GM12865 (cell line): ENCODE measurements around the gene VDAC2.
A peak's percentile ranks its signal among the peaks of the same experiment; 100 is the strongest.

Experiments used
- DNase-seq: peaks from one replicate; pipeline ENCODE4 v3.0.0; 2010; ENCODE audit warnings: low read depth
- H3K4me3 ChIP-seq: 2 replicates; pipeline ENCODE4 v1.5.1; 2011; ENCODE audit warnings: mild to moderate bottlenecking, low read depth, low read length, control low read depth
- TF ChIP-seq, protein P1 (sequence below): IDR thresholded peaks from 2 replicates; pipeline ENCODE4 v1.5.1; 2011; ENCODE audit warnings: low read length, control low read depth, low read depth, inconsistent platforms; ENCODE audit not compliant: insufficient read depth; ENCODE audit errors: missing control alignments

The VDAC2 gene

DNA sequence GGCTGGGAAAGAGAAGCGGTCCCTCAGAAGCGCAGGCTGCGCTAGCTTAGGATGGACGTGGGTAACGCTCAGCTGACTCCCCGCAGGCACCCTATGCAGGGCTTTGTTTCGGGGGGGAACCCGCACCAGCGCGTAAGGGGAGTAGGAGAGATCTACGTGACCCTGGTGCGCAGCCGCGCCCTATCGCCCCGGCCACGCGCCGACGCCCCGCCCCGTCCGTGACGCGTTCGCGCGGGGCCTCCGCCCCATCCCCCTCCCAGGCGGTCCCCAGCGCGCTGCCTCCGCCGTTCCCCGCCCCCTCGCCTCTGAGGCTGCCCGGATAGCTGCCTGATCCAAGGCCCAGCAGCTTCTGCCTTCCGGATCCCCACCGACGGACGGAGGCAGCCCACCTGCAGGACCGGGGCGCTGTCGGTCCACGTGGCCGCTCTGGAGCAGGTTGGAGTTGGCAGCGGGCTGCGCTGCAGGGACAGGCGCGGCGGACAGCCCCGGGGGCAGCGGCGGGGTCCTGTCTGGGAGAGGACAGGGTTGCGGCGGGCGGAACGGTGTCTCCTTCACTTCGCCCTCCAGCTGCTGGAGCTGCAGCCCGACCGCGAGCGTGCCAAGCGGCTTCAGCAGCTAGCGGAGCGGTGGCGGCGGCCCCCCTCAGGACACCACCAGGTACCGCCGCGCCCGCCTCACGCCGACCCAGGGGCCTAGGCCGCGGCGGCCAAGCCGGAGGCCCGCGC lies at the start of gene VDAC2:
TSS of gene VDAC2 (plus strand) at position 515 of the 725 bp plus-strand sequence. CDS start 363 bp downstream, outside the sequence.
- peak within 1 kb of the TSS; percentile 79 for H3K4me3 ChIP-seq
- TF ChIP-seq, protein P1, sequence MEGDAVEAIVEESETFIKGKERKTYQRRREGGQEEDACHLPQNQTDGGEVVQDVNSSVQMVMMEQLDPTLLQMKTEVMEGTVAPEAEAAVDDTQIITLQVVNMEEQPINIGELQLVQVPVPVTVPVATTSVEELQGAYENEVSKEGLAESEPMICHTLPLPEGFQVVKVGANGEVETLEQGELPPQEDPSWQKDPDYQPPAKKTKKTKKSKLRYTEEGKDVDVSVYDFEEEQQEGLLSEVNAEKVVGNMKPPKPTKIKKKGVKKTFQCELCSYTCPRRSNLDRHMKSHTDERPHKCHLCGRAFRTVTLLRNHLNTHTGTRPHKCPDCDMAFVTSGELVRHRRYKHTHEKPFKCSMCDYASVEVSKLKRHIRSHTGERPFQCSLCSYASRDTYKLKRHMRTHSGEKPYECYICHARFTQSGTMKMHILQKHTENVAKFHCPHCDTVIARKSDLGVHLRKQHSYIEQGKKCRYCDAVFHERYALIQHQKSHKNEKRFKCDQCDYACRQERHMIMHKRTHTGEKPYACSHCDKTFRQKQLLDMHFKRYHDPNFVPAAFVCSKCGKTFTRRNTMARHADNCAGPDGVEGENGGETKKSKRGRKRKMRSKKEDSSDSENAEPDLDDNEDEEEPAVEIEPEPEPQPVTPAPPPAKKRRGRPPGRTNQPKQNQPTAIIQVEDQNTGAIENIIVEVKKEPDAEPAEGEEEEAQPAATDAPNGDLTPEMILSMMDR, result no peak
- DNase-seq, result peak; percentile 96

DNA sequence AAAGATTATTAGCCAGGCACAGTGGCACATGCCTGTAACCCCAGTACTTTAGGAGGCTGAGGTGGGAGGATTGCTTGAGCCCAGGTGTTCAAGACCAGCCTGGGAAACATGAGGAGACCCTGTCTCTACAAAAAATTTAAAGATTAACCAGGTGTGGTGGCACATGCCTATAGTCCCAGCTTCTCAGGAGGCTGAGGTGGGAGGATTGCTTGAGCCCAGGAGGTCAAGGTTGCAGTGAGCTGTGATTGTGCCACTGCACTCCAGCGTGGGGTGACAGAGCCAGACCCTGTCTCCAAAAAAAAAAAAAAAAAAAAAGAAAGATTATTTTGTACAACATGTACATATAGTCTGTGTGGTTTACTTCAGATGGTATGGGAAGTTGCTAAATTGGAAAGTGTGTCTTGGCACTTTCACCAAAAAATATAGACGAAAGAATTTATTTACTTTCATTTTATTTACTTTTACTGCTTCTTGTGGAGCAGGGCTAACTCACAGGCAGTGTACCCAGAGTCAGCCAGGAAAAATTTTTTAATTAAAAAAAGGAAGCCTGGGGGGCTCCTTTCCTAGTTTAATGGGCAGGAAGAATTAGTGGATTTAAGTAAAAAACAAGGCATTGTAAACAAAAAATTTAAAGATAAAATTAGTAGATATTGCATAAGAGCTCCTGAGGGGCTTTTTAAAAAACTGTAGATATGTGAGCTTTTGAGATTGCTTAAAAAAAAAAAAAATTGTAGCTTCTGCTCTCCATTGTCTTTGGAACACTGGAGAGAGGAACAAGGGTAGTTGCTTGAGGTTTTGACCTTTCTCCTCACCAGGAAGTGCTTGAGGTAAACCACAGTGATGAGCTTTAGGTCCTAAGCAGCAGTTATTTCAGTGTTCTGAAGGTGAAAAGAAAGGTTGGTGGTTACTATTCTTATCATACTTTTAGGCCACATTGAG lies 44.6 kb upstream of the VDAC2 start:
- DNase-seq, result peak; percentile 82
- TF ChIP-seq, protein P1, result no peak

GRCh38 chr10:75166623-75166972 lies 44.0 kb upstream of the VDAC2 start:
- peak overlapping the region; percentile 0; the same call in 1 of the 2 replicates for H3K4me3 ChIP-seq
- TF ChIP-seq, protein P1, result no peak
- peak; percentile 11 for DNase-seq

More for the DNA sequence above, 44.6 kb upstream of the VDAC2 start:
- H3K4me3 ChIP-seq, result no peak overlapping the region

- no peak overlapping the region for H3K4me3 ChIP-seq
- TF ChIP-seq, protein P1, result no peak
- DNase-seq, result no peak
Observed at GRCh38 chr10:75168275-75168674, 42.3 kb upstream of the VDAC2 start.

DNA sequence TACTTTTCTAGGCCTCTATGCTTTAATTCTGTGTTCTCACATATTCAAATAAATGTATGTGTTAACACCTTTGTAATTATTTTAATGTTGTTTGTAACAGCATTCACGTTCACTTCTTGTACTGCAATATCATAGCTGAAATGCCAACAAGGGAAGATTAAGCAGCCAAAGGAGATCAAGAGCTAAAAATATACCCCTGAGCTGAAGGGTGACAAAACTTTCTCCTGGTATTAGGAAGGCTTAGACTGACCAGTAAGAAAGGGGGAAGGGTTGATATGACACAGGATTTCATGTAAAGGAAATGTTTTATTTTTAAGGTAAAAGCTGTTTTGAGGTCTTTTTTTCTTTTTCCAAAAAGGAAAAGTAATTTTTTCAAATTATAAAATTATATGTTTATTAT lies 40.4 kb upstream of the VDAC2 start:
- TF ChIP-seq, protein P1, result no peak
- no peak overlapping the region for H3K4me3 ChIP-seq
- DNase-seq, result no peak

DNA sequence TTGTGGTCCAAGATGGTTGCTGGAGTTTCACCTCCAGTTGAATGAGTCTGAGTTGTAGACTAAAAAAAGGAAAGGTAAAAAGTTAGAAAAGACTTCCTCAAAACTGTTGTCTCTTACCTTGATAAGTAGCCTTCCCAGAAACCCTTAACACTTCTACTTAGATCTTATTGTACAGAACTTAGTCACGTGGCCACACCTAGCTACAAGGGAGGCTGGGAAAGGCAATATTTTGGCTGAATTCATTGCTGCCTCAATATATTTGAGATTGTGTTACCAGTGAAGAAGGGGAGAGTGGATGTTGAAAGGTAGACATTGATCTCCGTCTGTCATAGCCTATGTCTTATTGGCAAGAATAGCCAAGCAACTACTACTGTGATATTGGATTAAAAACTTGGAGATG lies 35.5 kb upstream of the VDAC2 start:
- no peak overlapping the region for H3K4me3 ChIP-seq
- no peak for DNase-seq
- TF ChIP-seq, protein P1, result no peak
